ENCODE results near the gene ABLIM2. TPM values are rescaled to one million over a fixed set of nuclear protein-coding genes. Genes with fewer than 3 reads are reported as not detected.

The ABLIM2 gene
- total and polyA plus RNA-seq, 2 of the 13 experiments (the other 11 are each of a cell fraction or from before 2014, with no cell fraction given), result 0.20 to 0.37 TPM

DNA sequence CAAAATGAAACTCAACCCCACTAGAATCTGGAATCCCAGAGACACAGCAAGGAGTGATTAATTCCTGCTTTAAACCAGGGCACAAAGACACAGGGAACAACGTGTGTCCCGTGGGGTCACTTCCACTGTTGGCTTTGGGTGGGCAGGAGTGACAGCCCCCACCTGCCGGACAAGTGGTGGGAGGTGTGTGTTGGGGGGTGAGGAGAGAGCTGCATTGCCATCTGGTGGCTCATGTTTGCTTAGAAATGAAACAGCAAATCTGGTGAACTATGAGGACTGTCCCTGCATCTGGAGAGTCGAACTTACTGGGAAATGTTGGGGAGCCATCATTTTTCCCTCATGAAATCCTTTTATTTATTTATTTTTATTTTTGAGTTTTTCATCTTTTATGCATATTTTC is 143.1 kb downstream of the ABLIM2 start:
- CTCF ChIA-PET (ENCODE audit: low intra/inter-chr PET ratio, low total read pairs), result no interaction called here
- no peaks in the 10 kb centered on the region for H4K20me1 ChIP-seq (ENCODE audit: insufficient read depth, low read length)
- H3K4me3 ChIP-seq (replicated peaks in 1 of 3; ENCODE audit: insufficient read depth in 1 of 3, low read depth in 2 of 3, low read length in 3 of 3), result no peak overlapping the region
- peak overlapping the region; percentile 50 for H3K4me2 ChIP-seq (ENCODE audit: low read depth, low read length)
- 6% methylated on average over 4 of the region's 4 CpGs for WGBS (ENCODE audit: low lambda C conversion rate)
- no peaks in the 10 kb centered on the region for H3K9me3 ChIP-seq (ENCODE audit: low read length)
- BruUV-seq (replicated peaks), result no TSS peak
- H3K79me2 ChIP-seq (ENCODE audit: insufficient read depth, low read length), result no peaks in the 10 kb centered on the region
- H3K4me1 ChIP-seq (ENCODE audit: insufficient read depth, low read length), result peaks cover 19% of the 10 kb centered on the region
- POLR2A ChIA-PET, result no interaction called here
- intact Hi-C loops (cut with micrococcal nuclease; ENCODE audit: unreplicated experiment), result no loop called here
- DNase-seq (ENCODE audit: low spot score) (no peak), FAIRE-seq (peak; percentile 23), ATAC-seq (peak; percentile 51)
- no peak overlapping the region for H2AFZ ChIP-seq (ENCODE audit: low read length)
- in situ Hi-C loops (cut with HindIII; ENCODE audit: extremely low pct_ligation_motif_present, low pct_unique_long_range_greater_than_20kb), result no loop called here
- H3K36me3 ChIP-seq (replicated peaks in 1 of 2; ENCODE audit: control insufficient read depth in 1 of 2, insufficient read depth in 2 of 2, low read length in 2 of 2), result no peaks in the 10 kb centered on the region
- H3K27ac ChIP-seq (ENCODE audit: extremely low read length, insufficient read depth, low read length), result no peak overlapping the region
- H3K9ac ChIP-seq (ENCODE audit: insufficient read depth, low read depth, low read length), result no peak overlapping the region
- H3K27me3 ChIP-seq (ENCODE audit: control insufficient read depth in 1 of 2, insufficient read depth in 2 of 2, low read length in 2 of 2), result peaks cover 7 to 33% of the 10 kb centered on the region in 2 experiments; a peak in 4 of 5 replicates
- TF ChIP-seq RAD21 (CRISPR knock-in tag; IDR thresholded peaks at IDR 0.05) (no peak), ZNF329 (CRISPR knock-in tag; IDR thresholded peaks at IDR 0.05; ENCODE audit: low read depth) (no peak), KLF6 (CRISPR knock-in tag; IDR thresholded peaks at IDR 0.05) (no peak), FOXM1 (CRISPR knock-in tag; IDR thresholded peaks at IDR 0.05) (no peak), ZNF549 (CRISPR knock-in tag; IDR thresholded peaks at IDR 0.05) (no peak), ZNF569 (CRISPR knock-in tag; IDR thresholded peaks at IDR 0.05; ENCODE audit: borderline replicate concordance) (no peak), ZNF782 (CRISPR knock-in tag; IDR thresholded peaks at IDR 0.05; ENCODE audit: borderline replicate concordance) (no peak), ETV6 (CRISPR knock-in tag; conservative IDR thresholded peaks at IDR 0.05) (no peak), HCFC1 (IDR thresholded peaks at IDR 0.05; ENCODE audit: low read depth, low read length) (no peak), STAG1 (CRISPR knock-in tag; IDR thresholded peaks at IDR 0.05) (peak; percentile 28; the same call in 1 of the 2 replicates), CBX2 (IDR thresholded peaks at IDR 0.05; ENCODE audit: low read depth, low read length) (no peak), CBX2 (CRISPR knock-in tag; IDR thresholded peaks at IDR 0.05; ENCODE audit: low read depth) (no peak), MXI1 (IDR thresholded peaks at IDR 0.05; ENCODE audit: borderline replicate concordance, low read depth, low read length) (no peak)
- TF ChIP-seq, protein P1, sequence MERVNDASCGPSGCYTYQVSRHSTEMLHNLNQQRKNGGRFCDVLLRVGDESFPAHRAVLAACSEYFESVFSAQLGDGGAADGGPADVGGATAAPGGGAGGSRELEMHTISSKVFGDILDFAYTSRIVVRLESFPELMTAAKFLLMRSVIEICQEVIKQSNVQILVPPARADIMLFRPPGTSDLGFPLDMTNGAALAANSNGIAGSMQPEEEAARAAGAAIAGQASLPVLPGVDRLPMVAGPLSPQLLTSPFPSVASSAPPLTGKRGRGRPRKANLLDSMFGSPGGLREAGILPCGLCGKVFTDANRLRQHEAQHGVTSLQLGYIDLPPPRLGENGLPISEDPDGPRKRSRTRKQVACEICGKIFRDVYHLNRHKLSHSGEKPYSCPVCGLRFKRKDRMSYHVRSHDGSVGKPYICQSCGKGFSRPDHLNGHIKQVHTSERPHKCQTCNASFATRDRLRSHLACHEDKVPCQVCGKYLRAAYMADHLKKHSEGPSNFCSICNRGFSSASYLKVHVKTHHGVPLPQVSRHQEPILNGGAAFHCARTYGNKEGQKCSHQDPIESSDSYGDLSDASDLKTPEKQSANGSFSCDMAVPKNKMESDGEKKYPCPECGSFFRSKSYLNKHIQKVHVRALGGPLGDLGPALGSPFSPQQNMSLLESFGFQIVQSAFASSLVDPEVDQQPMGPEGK (CRISPR knock-in tag; IDR thresholded peaks at IDR 0.05), result peak; percentile 74
- TF ChIP-seq, protein P2, sequence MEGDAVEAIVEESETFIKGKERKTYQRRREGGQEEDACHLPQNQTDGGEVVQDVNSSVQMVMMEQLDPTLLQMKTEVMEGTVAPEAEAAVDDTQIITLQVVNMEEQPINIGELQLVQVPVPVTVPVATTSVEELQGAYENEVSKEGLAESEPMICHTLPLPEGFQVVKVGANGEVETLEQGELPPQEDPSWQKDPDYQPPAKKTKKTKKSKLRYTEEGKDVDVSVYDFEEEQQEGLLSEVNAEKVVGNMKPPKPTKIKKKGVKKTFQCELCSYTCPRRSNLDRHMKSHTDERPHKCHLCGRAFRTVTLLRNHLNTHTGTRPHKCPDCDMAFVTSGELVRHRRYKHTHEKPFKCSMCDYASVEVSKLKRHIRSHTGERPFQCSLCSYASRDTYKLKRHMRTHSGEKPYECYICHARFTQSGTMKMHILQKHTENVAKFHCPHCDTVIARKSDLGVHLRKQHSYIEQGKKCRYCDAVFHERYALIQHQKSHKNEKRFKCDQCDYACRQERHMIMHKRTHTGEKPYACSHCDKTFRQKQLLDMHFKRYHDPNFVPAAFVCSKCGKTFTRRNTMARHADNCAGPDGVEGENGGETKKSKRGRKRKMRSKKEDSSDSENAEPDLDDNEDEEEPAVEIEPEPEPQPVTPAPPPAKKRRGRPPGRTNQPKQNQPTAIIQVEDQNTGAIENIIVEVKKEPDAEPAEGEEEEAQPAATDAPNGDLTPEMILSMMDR (CRISPR knock-in tag; IDR thresholded peaks at IDR 0.05), result peak; percentile 61
- TF ChIP-seq, protein P3, sequence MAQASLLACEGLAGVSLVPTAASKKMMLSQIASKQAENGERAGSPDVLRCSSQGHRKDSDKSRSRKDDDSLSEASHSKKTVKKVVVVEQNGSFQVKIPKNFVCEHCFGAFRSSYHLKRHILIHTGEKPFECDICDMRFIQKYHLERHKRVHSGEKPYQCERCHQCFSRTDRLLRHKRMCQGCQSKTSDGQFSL (CRISPR knock-in tag; IDR thresholded peaks at IDR 0.05), result 0 out of 2 replicates have a peak, but pooled peaks have one; percentile 61
- TF ChIP-seq, protein P4, sequence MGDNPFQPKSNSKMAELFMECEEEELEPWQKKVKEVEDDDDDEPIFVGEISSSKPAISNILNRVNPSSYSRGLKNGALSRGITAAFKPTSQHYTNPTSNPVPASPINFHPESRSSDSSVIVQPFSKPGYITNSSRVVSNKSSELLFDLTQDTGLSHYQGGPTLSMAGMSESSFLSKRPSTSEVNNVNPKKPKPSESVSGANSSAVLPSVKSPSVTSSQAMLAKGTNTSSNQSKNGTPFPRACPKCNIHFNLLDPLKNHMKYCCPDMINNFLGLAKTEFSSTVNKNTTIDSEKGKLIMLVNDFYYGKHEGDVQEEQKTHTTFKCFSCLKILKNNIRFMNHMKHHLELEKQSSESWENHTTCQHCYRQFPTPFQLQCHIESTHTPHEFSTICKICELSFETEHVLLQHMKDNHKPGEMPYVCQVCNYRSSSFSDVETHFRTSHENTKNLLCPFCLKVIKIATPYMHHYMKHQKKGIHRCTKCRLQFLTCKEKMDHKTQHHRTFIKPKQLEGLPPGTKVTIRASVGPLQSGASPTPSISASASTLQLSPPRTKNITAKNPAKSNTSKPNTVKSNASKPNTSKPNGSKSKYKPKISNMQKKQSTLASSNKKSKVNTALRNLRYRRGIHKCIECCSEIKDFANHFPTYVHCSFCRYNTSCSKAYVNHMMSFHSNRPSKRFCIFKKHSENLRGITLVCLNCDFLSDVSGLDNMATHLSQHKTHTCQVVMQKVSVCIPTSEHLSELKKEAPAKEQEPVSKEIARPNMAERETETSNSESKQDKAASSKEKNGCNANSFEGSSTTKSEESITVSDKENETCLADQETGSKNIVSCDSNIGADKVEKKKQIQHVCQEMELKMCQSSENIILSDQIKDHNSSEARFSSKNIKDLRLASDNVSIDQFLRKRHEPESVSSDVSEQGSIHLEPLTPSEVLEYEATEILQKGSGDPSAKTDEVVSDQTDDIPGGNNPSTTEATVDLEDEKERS (CRISPR knock-in tag; IDR thresholded peaks at IDR 0.05), result no peak

Data from HepG2 (cell line).